ENCODE measurements around the gene OR2B2.
A peak's percentile ranks its signal among the peaks of the same experiment; 100 is the strongest.

Gene OR2B2

GRCh38 chr6:27870291-27870870 lies 41.8 kb downstream of the OR2B2 start:
- Histone ChIP-seq H3K9me2 (replicated peaks; ENCODE audit: control insufficient read depth, low read length) (no peaks in the 10 kb centered on the region), H3K9me3 (ENCODE audit: control insufficient read depth, insufficient read depth, low read length) (no peaks in the 10 kb centered on the region), H3K4me2 (ENCODE audit: low read length) (peak overlapping the region; percentile 89), H3F3A (ENCODE audit: control insufficient read depth, insufficient read depth) (peaks cover 52% of the 10 kb centered on the region), H3K4me1 (ENCODE audit: control insufficient read depth, low read length) (peaks cover 88% of the 10 kb centered on the region), H3K27me3 (ENCODE audit: control insufficient read depth, low read length) (no peaks in the 10 kb centered on the region), H3K4me3 (ENCODE audit: low read length) (peak overlapping the region; percentile 81), H3K79me2 (ENCODE audit: control insufficient read depth, low read length) (no peaks in the 10 kb centered on the region), H4K20me1 (ENCODE audit: control insufficient read depth, insufficient read depth, low read depth, low read length) (no peaks in the 10 kb centered on the region), H3K27ac (ENCODE audit: low read depth, low read length) (peak overlapping the region; percentile 96), H3K36me3 (ENCODE audit: control insufficient read depth, low read length) (peaks cover 12% of the 10 kb centered on the region)
- no peak for TF ChIP-seq EZH2phosphoT487 (IDR thresholded peaks at IDR 0.05; ENCODE audit: borderline replicate concordance, low read length)
- TF ChIP-seq CTCF (IDR thresholded peaks at IDR 0.05; ENCODE audit: low read depth, low read length, poor library complexity, severe bottlenecking), result no peak

- Histone ChIP-seq H3K9me3 (ENCODE audit: control insufficient read depth, insufficient read depth, low read length) (no peaks in the 10 kb centered on the region), H3K4me1 (ENCODE audit: control insufficient read depth, low read length) (peaks cover 89% of the 10 kb centered on the region), H3K27ac (ENCODE audit: low read depth, low read length) (peak overlapping the region; percentile 96), H4K20me1 (ENCODE audit: control insufficient read depth, insufficient read depth, low read depth, low read length) (no peaks in the 10 kb centered on the region), H3K79me2 (ENCODE audit: control insufficient read depth, low read length) (no peaks in the 10 kb centered on the region), H3K9me2 (replicated peaks; ENCODE audit: control insufficient read depth, low read length) (no peaks in the 10 kb centered on the region), H3K4me2 (ENCODE audit: low read length) (peak overlapping the region; percentile 87), H3K4me3 (ENCODE audit: low read length) (peak overlapping the region; percentile 76), H3K27me3 (ENCODE audit: control insufficient read depth, low read length) (no peaks in the 10 kb centered on the region), H3K36me3 (ENCODE audit: control insufficient read depth, low read length) (peaks cover 13% of the 10 kb centered on the region), H3F3A (ENCODE audit: control insufficient read depth, insufficient read depth) (peaks cover 45% of the 10 kb centered on the region)
- TF ChIP-seq EZH2phosphoT487 (IDR thresholded peaks at IDR 0.05; ENCODE audit: borderline replicate concordance, low read length) (no peak), CTCF (IDR thresholded peaks at IDR 0.05; ENCODE audit: low read depth, low read length, poor library complexity, severe bottlenecking) (no peak)
Observed at GRCh38 chr6:27868311-27868710, 43.9 kb downstream of the OR2B2 start.

- H3K4me1 ChIP-seq (ENCODE audit: control insufficient read depth, low read length), result peaks cover 89% of the 10 kb centered on the region
- H3K4me3 ChIP-seq (ENCODE audit: low read length), result peak overlapping the region; percentile 76
- TF ChIP-seq EZH2phosphoT487 (IDR thresholded peaks at IDR 0.05; ENCODE audit: borderline replicate concordance, low read length) (no peak), CTCF (IDR thresholded peaks at IDR 0.05; ENCODE audit: low read depth, low read length, poor library complexity, severe bottlenecking) (no peak)
- peak overlapping the region; percentile 87 for H3K4me2 ChIP-seq (ENCODE audit: low read length)
- H3K27ac ChIP-seq (ENCODE audit: low read depth, low read length), result peak overlapping the region; percentile 96
- no peaks in the 10 kb centered on the region for H3K9me3 ChIP-seq (ENCODE audit: control insufficient read depth, insufficient read depth, low read length)
- H4K20me1 ChIP-seq (ENCODE audit: control insufficient read depth, insufficient read depth, low read depth, low read length), result no peaks in the 10 kb centered on the region
- no peaks in the 10 kb centered on the region for H3K27me3 ChIP-seq (ENCODE audit: control insufficient read depth, low read length)
- peaks cover 11% of the 10 kb centered on the region for H3K36me3 ChIP-seq (ENCODE audit: control insufficient read depth, low read length)
- no peaks in the 10 kb centered on the region for H3K79me2 ChIP-seq (ENCODE audit: control insufficient read depth, low read length)
- peaks cover 46% of the 10 kb centered on the region for H3F3A ChIP-seq (ENCODE audit: control insufficient read depth, insufficient read depth)
- no peaks in the 10 kb centered on the region for H3K9me2 ChIP-seq (replicated peaks; ENCODE audit: control insufficient read depth, low read length)
Observed at GRCh38 chr6:27867945-27868300, 44.3 kb downstream of the OR2B2 start.
